Astrocyte (in vitro differentiated cells and primary cell): ENCODE data around the gene GPI. TPM values are rescaled to one million over a fixed set of nuclear protein-coding genes. Genes with fewer than 3 reads are reported as not detected.

Experiments used
- DNase-seq: peaks from one replicate; pipeline ENCODE4 v3.0.0-alpha.2; 2010; ENCODE audit warnings: low read depth
- FAIRE-seq: peaks from 2 replicates; lab custom pipeline; 2011; peaks lifted over from hg19 to GRCh38; lab: Jason Lieb, UNC
- H2AFZ ChIP-seq: 2 replicates; pipeline ENCODE4 v1.6.0; 2012; ENCODE audit warnings: low read depth, low read length, inconsistent platforms
- H3K27ac ChIP-seq: 2 replicates; pipeline ENCODE4 v1.5.1; 2011; ENCODE audit warnings: low read depth, low read length, inconsistent platforms
- H3K27me3 ChIP-seq: 2 replicates; pipeline ENCODE4 v1.6.0; 2011; ENCODE audit warnings: low read length, inconsistent platforms; ENCODE audit not compliant: insufficient read depth
- H3K36me3 ChIP-seq: 2 replicates; pipeline ENCODE4 v1.5.1; 2011; ENCODE audit warnings: low read length, inconsistent platforms; ENCODE audit not compliant: insufficient read depth
- H3K4me1 ChIP-seq: 2 replicates; pipeline ENCODE4 v1.5.1; 2011; ENCODE audit warnings: low read length, inconsistent platforms; ENCODE audit not compliant: insufficient read depth
- H3K4me2 ChIP-seq: 2 replicates; pipeline ENCODE4 v1.6.0; 2012; ENCODE audit warnings: low read length, inconsistent platforms
- H3K4me3 ChIP-seq: 2 replicates; pipeline ENCODE4 v1.5.1; 2011; ENCODE audit warnings: low read depth, mild to moderate bottlenecking, low read length, inconsistent platforms; ENCODE audit not compliant: insufficient read depth
- H3K79me2 ChIP-seq: 2 replicates; pipeline ENCODE4 v1.6.0; 2012; ENCODE audit warnings: mild to moderate bottlenecking, low read length, inconsistent platforms; ENCODE audit not compliant: insufficient read depth
- H3K9ac ChIP-seq: 2 replicates; pipeline ENCODE4 v1.6.0; 2012; ENCODE audit warnings: mild to moderate bottlenecking, low read length, inconsistent platforms
- H3K9me3 ChIP-seq: 2 replicates; pipeline ENCODE4 v1.5.1; 2012; ENCODE audit warnings: low read depth, mild to moderate bottlenecking, low read length, inconsistent platforms; ENCODE audit not compliant: insufficient read depth
- H4K20me1 ChIP-seq: 2 replicates; pipeline ENCODE4 v1.6.0; 2012; ENCODE audit warnings: low read length, inconsistent platforms; ENCODE audit not compliant: insufficient read depth
- H3K27ac Mint-ChIP-seq: one replicate; pipeline ENCODE4 v1.8.0; 2021; ENCODE audit warnings: mild to moderate bottlenecking, mixed read lengths; ENCODE audit not compliant: unreplicated experiment
- H3K27me3 Mint-ChIP-seq: one replicate; pipeline ENCODE4 v1.8.0; 2021; ENCODE audit warnings: low read depth, mixed read lengths; ENCODE audit not compliant: unreplicated experiment
- H3K36me3 Mint-ChIP-seq: one replicate; pipeline ENCODE4 v1.8.0; 2021; ENCODE audit warnings: low read depth, mixed read lengths; ENCODE audit not compliant: unreplicated experiment
- H3K4me1 Mint-ChIP-seq: one replicate; pipeline ENCODE4 v1.8.0; 2021; ENCODE audit warnings: low read depth, mixed read lengths; ENCODE audit not compliant: unreplicated experiment
- H3K4me3 Mint-ChIP-seq: one replicate; pipeline ENCODE4 v1.8.0; 2021; ENCODE audit warnings: mild to moderate bottlenecking, moderate library complexity, mixed read lengths; ENCODE audit not compliant: unreplicated experiment
- H3K9me3 Mint-ChIP-seq: one replicate; pipeline ENCODE4 v1.8.0; 2021; ENCODE audit warnings: mild to moderate bottlenecking, mixed read lengths; ENCODE audit not compliant: unreplicated experiment
- EZH2 ChIP-seq: IDR thresholded peaks from 2 replicates; pipeline ENCODE4 v1.6.1; 2012; ENCODE audit warnings: mild to moderate bottlenecking, low read length, inconsistent platforms; ENCODE audit not compliant: insufficient read depth
- total RNA-seq: library from RNA; stranded (reverse); gene quantifications from 2 replicates; pipeline ENCODE4 v1.2.1, GENCODE V29; 2021
- TF ChIP-seq, protein P1 (sequence below): IDR thresholded peaks from 2 replicates; pipeline ENCODE4 v1.5.1; 2011; ENCODE audit warnings: low read depth, mild to moderate bottlenecking, inconsistent platforms, low read length, moderate library complexity; ENCODE audit not compliant: insufficient read depth

Gene GPI
- total RNA-seq, 1 donor from 2014 or later: 249 TPM

- peaks cover 12% of the 10 kb centered on the region for H3K4me1 ChIP-seq
- H3K36me3 ChIP-seq: peaks cover 7% of the 10 kb centered on the region
- no peak overlapping the region for H3K4me2 ChIP-seq
- FAIRE-seq: no peak
- H3K9me3 Mint-ChIP-seq: no peaks in the 10 kb centered on the region
- no peaks in the 10 kb centered on the region for H3K27me3 Mint-ChIP-seq
- H3K27me3 ChIP-seq: no peaks in the 10 kb centered on the region
- H3K27ac ChIP-seq: no peak overlapping the region
- H3K36me3 Mint-ChIP-seq: peaks cover 22% of the 10 kb centered on the region
- no peak overlapping the region for H3K9ac ChIP-seq
- peaks cover 5% of the 10 kb centered on the region for H3K79me2 ChIP-seq
- H3K4me1 Mint-ChIP-seq: peaks cover 8% of the 10 kb centered on the region
- H3K27ac Mint-ChIP-seq: no peak overlapping the region
- no peaks in the 10 kb centered on the region for H3K9me3 ChIP-seq
- TF ChIP-seq, protein P1, sequence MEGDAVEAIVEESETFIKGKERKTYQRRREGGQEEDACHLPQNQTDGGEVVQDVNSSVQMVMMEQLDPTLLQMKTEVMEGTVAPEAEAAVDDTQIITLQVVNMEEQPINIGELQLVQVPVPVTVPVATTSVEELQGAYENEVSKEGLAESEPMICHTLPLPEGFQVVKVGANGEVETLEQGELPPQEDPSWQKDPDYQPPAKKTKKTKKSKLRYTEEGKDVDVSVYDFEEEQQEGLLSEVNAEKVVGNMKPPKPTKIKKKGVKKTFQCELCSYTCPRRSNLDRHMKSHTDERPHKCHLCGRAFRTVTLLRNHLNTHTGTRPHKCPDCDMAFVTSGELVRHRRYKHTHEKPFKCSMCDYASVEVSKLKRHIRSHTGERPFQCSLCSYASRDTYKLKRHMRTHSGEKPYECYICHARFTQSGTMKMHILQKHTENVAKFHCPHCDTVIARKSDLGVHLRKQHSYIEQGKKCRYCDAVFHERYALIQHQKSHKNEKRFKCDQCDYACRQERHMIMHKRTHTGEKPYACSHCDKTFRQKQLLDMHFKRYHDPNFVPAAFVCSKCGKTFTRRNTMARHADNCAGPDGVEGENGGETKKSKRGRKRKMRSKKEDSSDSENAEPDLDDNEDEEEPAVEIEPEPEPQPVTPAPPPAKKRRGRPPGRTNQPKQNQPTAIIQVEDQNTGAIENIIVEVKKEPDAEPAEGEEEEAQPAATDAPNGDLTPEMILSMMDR: no peak
- no peak for TF ChIP-seq EZH2
- H4K20me1 ChIP-seq: no peaks in the 10 kb centered on the region
- no peak overlapping the region for H3K4me3 Mint-ChIP-seq
- H3K4me3 ChIP-seq: no peak overlapping the region
- no peak for DNase-seq
- no peak overlapping the region for H2AFZ ChIP-seq
Measured at GRCh38 chr19:34324320-34324719, 40.7 kb upstream of the GPI start.

DNA sequence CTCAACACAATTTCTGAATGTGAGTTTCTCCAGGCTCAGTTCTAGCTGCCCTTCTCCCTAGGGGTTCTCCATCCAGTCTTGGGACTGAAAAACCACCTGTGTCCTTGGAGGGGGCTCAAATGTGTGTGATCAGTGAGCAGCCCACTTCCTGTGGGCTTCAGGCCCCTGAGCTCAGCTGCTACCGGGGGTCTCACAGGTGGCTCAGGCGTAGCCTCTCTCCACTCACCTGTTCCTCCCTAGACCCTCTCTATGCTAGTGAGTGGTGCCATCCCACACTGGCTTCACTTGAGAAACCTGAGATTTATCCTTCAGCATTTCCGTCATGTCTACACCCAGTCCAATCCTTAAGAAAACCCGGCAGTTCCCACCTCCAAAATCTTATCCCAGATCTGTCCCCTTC is 39.8 kb upstream of the GPI start:
- Histone ChIP-seq H3K4me1 (peaks cover 3% of the 10 kb centered on the region), H2AFZ (no peak overlapping the region), H3K27me3 (no peaks in the 10 kb centered on the region), H4K20me1 (no peaks in the 10 kb centered on the region), H3K9ac (no peak overlapping the region), H3K9me3 (no peaks in the 10 kb centered on the region), H3K79me2 (peaks cover 5% of the 10 kb centered on the region), H3K36me3 (peaks cover 14% of the 10 kb centered on the region), H3K4me2 (no peak overlapping the region), H3K4me3 (no peak overlapping the region), H3K27ac (no peak overlapping the region)
- DNase-seq: no peak
- H3K36me3 Mint-ChIP-seq: peaks cover 20% of the 10 kb centered on the region
- no peak for FAIRE-seq
- peaks cover 6% of the 10 kb centered on the region for H3K4me1 Mint-ChIP-seq
- no peak overlapping the region for H3K4me3 Mint-ChIP-seq
- peaks cover under 1% of the 10 kb centered on the region for H3K9me3 Mint-ChIP-seq
- TF ChIP-seq, protein P1: no peak
- TF ChIP-seq EZH2: no peak
- H3K27ac Mint-ChIP-seq: peak overlapping the region; percentile 20
- H3K27me3 Mint-ChIP-seq: no peaks in the 10 kb centered on the region

DNA sequence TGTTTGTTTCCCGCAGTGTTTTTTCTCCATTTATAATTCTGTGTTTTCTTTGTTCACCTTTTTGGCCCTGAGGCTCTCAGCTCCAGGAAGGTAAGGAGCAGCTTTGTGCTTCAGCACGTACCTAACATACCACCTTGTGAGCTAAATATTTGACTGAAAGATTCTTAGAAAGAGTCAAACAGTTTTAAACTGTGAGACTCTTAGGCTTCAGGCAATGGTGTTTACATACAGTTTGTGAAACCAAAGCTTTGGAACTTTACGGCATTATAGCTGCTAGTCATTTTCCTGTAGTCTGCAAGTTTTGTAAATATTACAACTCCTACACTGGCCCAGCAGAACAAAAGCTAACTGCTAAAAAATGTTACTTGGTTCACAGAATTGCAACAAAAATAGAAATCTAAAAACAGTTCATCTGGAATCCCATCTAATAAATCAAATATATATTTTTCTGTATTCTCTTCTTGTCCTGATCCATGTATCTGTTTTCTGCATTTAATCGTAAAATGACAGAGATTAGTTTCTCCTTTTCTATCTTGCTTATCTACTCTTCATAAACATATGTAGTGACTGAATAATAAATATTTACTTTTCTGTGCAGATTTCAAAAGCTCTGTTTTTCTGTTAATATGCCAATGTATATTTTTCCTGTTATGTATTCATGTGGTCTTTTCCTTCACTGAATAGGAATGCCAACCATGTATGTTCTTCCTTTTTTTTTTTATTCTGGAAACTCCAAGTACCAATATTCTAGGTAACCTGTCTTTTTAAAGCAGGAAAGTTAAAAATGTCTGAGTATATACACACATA is 38.8 kb upstream of the GPI start:
- Mint-ChIP-seq H3K27ac (peak overlapping the region; percentile 3), H3K4me3 (no peak overlapping the region), H3K27me3 (no peaks in the 10 kb centered on the region), H3K36me3 (peaks cover 19% of the 10 kb centered on the region), H3K9me3 (peaks cover 2% of the 10 kb centered on the region), H3K4me1 (peaks cover 6% of the 10 kb centered on the region)
- no peaks in the 10 kb centered on the region for H3K4me1 ChIP-seq
- H3K9me3 ChIP-seq: no peaks in the 10 kb centered on the region
- no peak overlapping the region for H3K27ac ChIP-seq
- no peak overlapping the region for H3K9ac ChIP-seq
- no peak overlapping the region for H3K4me3 ChIP-seq
- DNase-seq (no peak), FAIRE-seq (no peak)
- H3K36me3 ChIP-seq: peaks cover 20% of the 10 kb centered on the region
- TF ChIP-seq, protein P1: no peak
- no peak for TF ChIP-seq EZH2
- H3K79me2 ChIP-seq: peaks cover 5% of the 10 kb centered on the region
- no peaks in the 10 kb centered on the region for H4K20me1 ChIP-seq
- H3K4me2 ChIP-seq: no peak overlapping the region
- H2AFZ ChIP-seq: no peak overlapping the region
- H3K27me3 ChIP-seq: no peaks in the 10 kb centered on the region
